Measurements from ENCODE around the gene HEPN1.

- no peak for TF ChIP-seq CTCF (conservative IDR thresholded peaks at IDR 0.05)
- TF ChIP-seq ZFX (IDR thresholded peaks at IDR 0.05): no peak
Measured at GRCh38 chr11:124918950-124919349, at the start of gene HEPN1.
